Esophagus squamous epithelium (tissue), 5 donors: ENCODE results near the gene PTPRG. TPM values are rescaled to one million over a fixed set of nuclear protein-coding genes. Genes with fewer than 3 reads are reported as not detected.

Experiments used
- DNase-seq: peaks from one replicate; lab custom pipeline; 2025; lab: John Stamatoyannopoulos, UW
- H3K27ac ChIP-seq, 4 donors: fragments of 200-600 bp; sonication (generic); one replicate each; pipeline ENCODE4 v1.5.1; 2016 to 2019; ENCODE audit warnings: mild to moderate bottlenecking in 1 of 4
- H3K27me3 ChIP-seq, 4 donors: fragments of 200-600 bp; sonication (generic); 1 replicate in 3 of 4; 2 replicates in 1 of 4; pipeline versions ENCODE4 v1.5.1 to v1.6.0; 2017 to 2021; ENCODE audit warnings: antibody characterized with exemption in 1 of 4
- H3K36me3 ChIP-seq, 3 donors: fragments of 200-600 bp; sonication (generic); one replicate each; pipeline ENCODE4 v1.5.1; 2016 to 2019
- H3K4me1 ChIP-seq, 3 donors: fragments of 200-600 bp; sonication (generic); one replicate each; pipeline ENCODE4 v1.5.1; 2017 to 2019
- H3K4me3 ChIP-seq, 4 donors: fragments of 200-600 bp; sonication (generic); 1 replicate in 3 of 4; 2 replicates in 1 of 4; pipeline ENCODE4 v1.5.1; 2016 to 2019; ENCODE audit warnings: mild to moderate bottlenecking in 2 of 4, moderate library complexity in 1 of 4
- H3K9me3 ChIP-seq, 3 donors: fragments of 200-600 bp; sonication (generic); one replicate each; pipeline ENCODE4 v1.5.1; 2016 to 2019
- CTCF ChIP-seq, 6 experiments: fragments of 450-650 bp in 4 of 6; fragments of 200-600 bp in 2 of 6; sonication (generic) in 2 of 6; IDR thresholded peaks; one replicate each; pipeline ENCODE4 v1.5.1; 2016 to 2019; ENCODE audit warnings: antibody characterized with exemption in 6 of 6, mild to moderate bottlenecking in 4 of 6, moderate library complexity in 4 of 6
- POLR2A ChIP-seq, 4 donors: fragments of 450-650 bp; IDR thresholded peaks; one replicate each; pipeline ENCODE4 v1.6.1; 2017; ENCODE audit warnings: antibody characterized with exemption in 4 of 4, mild to moderate bottlenecking in 4 of 4, moderate library complexity in 3 of 4
- WGBS, 2 donors: methylation state at CpG; one replicate each; pipeline ENCODE4 v1.1.5; 2018; 5-methylcytosine and 5-hydroxymethylcytosine counted together
- intact Hi-C: fragments of 100-400 bp; cut with DNase I; formaldehyde crosslinking; loops from one replicate; pipeline ENCODE4 v1.15.0; 2022
- total RNA-seq, 4 donors: library from RNA; depleted of rRNA; stranded (reverse); fragments of >200 nt; gene quantifications; one replicate each; pipeline ENCODE4 v1.1.0, GENCODE V29; 2016
- donor health status: DM: yes; HTN: yes; CAD: no.

Gene PTPRG
- total RNA-seq, 4 donors from 2014 or later: 3.7 to 42.2 (median 15.2) TPM

GRCh38 chr3:61907210-61907795, 345.9 kb downstream of the PTPRG start:
- no peak for DNase-seq
- intact Hi-C loops: no loop called here
- Histone ChIP-seq H3K4me1 (peaks cover 0 to 20% (median 10%) of the 10 kb centered on the region in 3 donors), H3K27me3 (no peaks in the 10 kb centered on the region), H3K27ac (no peak overlapping the region), H3K4me3 (no peak overlapping the region), H3K36me3 (no peaks in the 10 kb centered on the region), H3K9me3 (no peaks in the 10 kb centered on the region)
- no peak for TF ChIP-seq POLR2A (IDR thresholded peaks at IDR 0.05)
- TF ChIP-seq CTCF (IDR thresholded peaks at IDR 0.05): no peak
- 87% methylated on average over 7 of the region's 7 CpGs for WGBS, 2 donors

- Histone ChIP-seq H3K4me3 (no peak overlapping the region), H3K27ac (no peak overlapping the region), H3K9me3 (no peaks in the 10 kb centered on the region), H3K36me3 (no peaks in the 10 kb centered on the region), H3K4me1 (peaks cover 0 to 19% (median 10%) of the 10 kb centered on the region in 3 donors), H3K27me3 (no peaks in the 10 kb centered on the region)
- WGBS, 2 donors: 47 to 52% methylated on average over 1 of the region's 1 CpG
- DNase-seq: no peak
- TF ChIP-seq CTCF (IDR thresholded peaks at IDR 0.05) (no peak), POLR2A (IDR thresholded peaks at IDR 0.05) (no peak)
- intact Hi-C loops: no loop called here
Observed at GRCh38 chr3:61908382-61908781, 347.0 kb downstream of the PTPRG start.

GRCh38 chr3:61910732-61911131, 349.4 kb downstream of the PTPRG start:
- Histone ChIP-seq H3K4me1 (no peaks in the 10 kb centered on the region), H3K36me3 (no peaks in the 10 kb centered on the region), H3K4me3 (no peak overlapping the region), H3K9me3 (no peaks in the 10 kb centered on the region), H3K27me3 (no peaks in the 10 kb centered on the region), H3K27ac (no peak overlapping the region)
- 70 to 87% methylated on average over 3 of the region's 3 CpGs for WGBS, 2 donors
- intact Hi-C loops: no loop called here
- TF ChIP-seq POLR2A (IDR thresholded peaks at IDR 0.05): no peak
- TF ChIP-seq CTCF (IDR thresholded peaks at IDR 0.05): no peak
- no peak for DNase-seq

- H3K27me3 ChIP-seq: no peaks in the 10 kb centered on the region
- no peak overlapping the region for H3K27ac ChIP-seq
- no peak for DNase-seq
- H3K9me3 ChIP-seq: no peaks in the 10 kb centered on the region
- no peak overlapping the region for H3K4me3 ChIP-seq
- TF ChIP-seq CTCF (IDR thresholded peaks at IDR 0.05): no peak
- no peak for TF ChIP-seq POLR2A (IDR thresholded peaks at IDR 0.05)
- 95% methylated on average over 1 of the region's 1 CpG for WGBS, 2 donors
- H3K36me3 ChIP-seq: no peaks in the 10 kb centered on the region
- no peaks in the 10 kb centered on the region for H3K4me1 ChIP-seq
- intact Hi-C loops: no loop called here
Observed at GRCh38 chr3:61912158-61912557, 350.8 kb downstream of the PTPRG start.

- intact Hi-C loops: no loop called here
- H3K4me3 ChIP-seq: no peak overlapping the region
- no peak for TF ChIP-seq CTCF (IDR thresholded peaks at IDR 0.05)
- TF ChIP-seq POLR2A (IDR thresholded peaks at IDR 0.05): no peak
- H3K27ac ChIP-seq: no peak overlapping the region
- H3K36me3 ChIP-seq: no peaks in the 10 kb centered on the region
- no peak for DNase-seq
- no peaks in the 10 kb centered on the region for H3K4me1 ChIP-seq
- no peaks in the 10 kb centered on the region for H3K9me3 ChIP-seq
- no peaks in the 10 kb centered on the region for H3K27me3 ChIP-seq
- 62 to 76% methylated on average over 3 of the region's 3 CpGs for WGBS, 2 donors
Observed at GRCh38 chr3:61913701-61914100, 352.3 kb downstream of the PTPRG start.
